ENCODE data around the gene GNAS-AS1.

DNA sequence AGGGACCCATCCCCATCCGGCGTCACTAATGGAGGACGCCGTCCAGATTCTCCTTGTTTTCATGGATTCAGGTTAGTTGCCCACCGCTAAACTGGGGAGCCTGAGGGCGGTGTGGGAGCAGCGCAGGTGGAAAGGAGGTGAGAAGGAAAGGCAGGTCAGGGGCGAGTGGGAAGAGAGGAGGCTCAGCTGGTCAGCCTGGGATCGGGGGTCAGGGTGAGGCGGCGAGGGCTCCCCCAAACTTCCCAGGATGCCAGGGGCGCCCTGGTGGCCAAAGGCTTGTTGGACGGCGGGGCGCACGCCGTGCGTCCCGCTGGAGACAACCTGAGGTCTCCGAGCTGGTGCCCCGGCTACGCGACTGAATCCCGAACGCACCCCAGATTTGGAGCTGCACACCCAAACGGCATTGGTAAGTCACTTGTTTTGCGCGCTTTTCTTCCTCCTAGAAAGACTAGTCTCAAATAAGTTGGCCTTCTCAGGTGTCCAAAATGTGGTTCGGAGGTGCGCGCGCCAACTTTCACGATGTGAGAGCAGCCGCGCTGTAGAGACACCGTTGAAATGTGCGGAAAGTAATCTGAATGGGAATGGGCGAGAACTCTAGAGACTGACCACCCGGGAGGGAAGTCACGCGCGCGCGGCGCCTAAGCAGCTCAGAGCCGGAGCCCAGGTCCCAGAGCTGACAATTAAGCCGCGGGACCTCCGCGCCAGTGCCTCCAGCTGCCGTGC lies 9.7 kb downstream of the GNAS-AS1 start:
- TF ChIP-seq, protein P1, sequence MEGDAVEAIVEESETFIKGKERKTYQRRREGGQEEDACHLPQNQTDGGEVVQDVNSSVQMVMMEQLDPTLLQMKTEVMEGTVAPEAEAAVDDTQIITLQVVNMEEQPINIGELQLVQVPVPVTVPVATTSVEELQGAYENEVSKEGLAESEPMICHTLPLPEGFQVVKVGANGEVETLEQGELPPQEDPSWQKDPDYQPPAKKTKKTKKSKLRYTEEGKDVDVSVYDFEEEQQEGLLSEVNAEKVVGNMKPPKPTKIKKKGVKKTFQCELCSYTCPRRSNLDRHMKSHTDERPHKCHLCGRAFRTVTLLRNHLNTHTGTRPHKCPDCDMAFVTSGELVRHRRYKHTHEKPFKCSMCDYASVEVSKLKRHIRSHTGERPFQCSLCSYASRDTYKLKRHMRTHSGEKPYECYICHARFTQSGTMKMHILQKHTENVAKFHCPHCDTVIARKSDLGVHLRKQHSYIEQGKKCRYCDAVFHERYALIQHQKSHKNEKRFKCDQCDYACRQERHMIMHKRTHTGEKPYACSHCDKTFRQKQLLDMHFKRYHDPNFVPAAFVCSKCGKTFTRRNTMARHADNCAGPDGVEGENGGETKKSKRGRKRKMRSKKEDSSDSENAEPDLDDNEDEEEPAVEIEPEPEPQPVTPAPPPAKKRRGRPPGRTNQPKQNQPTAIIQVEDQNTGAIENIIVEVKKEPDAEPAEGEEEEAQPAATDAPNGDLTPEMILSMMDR (IDR thresholded peaks at IDR 0.05) = no peak
- no peak for TF ChIP-seq POLR2A (IDR thresholded peaks at IDR 0.05)

Data from adrenal gland (tissue), 5 donors.